Measurements from ENCODE around the gene SLC6A15.

DNA sequence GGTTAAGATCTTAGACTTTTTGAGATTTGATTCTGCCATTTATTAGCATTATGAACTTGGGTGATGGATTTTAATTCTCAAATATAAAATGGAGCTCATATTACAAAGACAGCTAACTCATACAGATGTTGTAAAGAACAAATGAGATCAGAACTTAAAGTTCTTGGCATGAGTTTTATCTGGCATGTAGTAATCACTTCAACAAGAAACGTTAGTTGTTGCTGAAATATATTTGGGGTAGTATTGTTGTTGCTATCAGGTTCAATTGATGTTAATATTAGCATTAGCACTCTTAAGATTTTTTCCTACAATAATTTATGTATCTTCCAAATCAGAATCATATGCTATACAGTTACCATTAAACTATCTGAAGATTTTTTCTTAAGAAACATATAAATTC lies 71.0 kb downstream of the SLC6A15 start:
- TF ChIP-seq, protein P1, sequence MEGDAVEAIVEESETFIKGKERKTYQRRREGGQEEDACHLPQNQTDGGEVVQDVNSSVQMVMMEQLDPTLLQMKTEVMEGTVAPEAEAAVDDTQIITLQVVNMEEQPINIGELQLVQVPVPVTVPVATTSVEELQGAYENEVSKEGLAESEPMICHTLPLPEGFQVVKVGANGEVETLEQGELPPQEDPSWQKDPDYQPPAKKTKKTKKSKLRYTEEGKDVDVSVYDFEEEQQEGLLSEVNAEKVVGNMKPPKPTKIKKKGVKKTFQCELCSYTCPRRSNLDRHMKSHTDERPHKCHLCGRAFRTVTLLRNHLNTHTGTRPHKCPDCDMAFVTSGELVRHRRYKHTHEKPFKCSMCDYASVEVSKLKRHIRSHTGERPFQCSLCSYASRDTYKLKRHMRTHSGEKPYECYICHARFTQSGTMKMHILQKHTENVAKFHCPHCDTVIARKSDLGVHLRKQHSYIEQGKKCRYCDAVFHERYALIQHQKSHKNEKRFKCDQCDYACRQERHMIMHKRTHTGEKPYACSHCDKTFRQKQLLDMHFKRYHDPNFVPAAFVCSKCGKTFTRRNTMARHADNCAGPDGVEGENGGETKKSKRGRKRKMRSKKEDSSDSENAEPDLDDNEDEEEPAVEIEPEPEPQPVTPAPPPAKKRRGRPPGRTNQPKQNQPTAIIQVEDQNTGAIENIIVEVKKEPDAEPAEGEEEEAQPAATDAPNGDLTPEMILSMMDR (IDR thresholded peaks at IDR 0.05; ENCODE audit: poor library complexity): no peak
- no peak for TF ChIP-seq EZH2phosphoT487 (IDR thresholded peaks at IDR 0.05; ENCODE audit: low read depth, severe bottlenecking, unreplicated experiment)
